IMR-90 (cell line): ENCODE results near the gene ARHGAP28. TPM values are rescaled to one million over a fixed set of nuclear protein-coding genes. Genes with fewer than 3 reads are reported as not detected.
"Not testable (repeated sequence)": the region's sequence is repeated elsewhere in the genome, so short reads cannot be mapped to it uniquely, and the experiment has no call there.

ENCODE experiments used
- ATAC-seq: fragments of 200-7000 bp; cut with Tn5 transposase; 2 replicates; pipeline ENCODE4 v1.9.1; 2020; ENCODE audit warnings: low read depth, mild to moderate bottlenecking, moderate library complexity
- BruUV-seq: library from RNA; stranded (reverse); fragments of 400-500 nt; replicated peaks from 2 replicates; lab custom pipeline; 2021; lab: Mats Ljungman, UMichigan
- CTCF ChIA-PET: fragments of 300-600 bp; formaldehyde crosslinking; extraction: SDS; loops from one replicate; lab custom pipeline; 2021; ENCODE audit warnings: antibody characterized with exemption; lab: Yijun Ruan, JAX
- POLR2A ChIA-PET: fragments of 300-600 bp; sonication (Branson Sonifier 250); formaldehyde crosslinking; loops from one replicate; lab custom pipeline; 2022; ENCODE audit warnings: antibody characterized with exemption; ENCODE audit not compliant: unreplicated experiment; lab: Charles Lee
- DNase-seq: peaks from one replicate; pipeline ENCODE4 v3.0.0; 2013
- H2AFZ ChIP-seq: replicated peaks from 2 replicates; pipeline ENCODE3; 2013; ENCODE audit warnings: low read length, mild to moderate bottlenecking; ENCODE audit not compliant: poor library complexity
- H2AK5ac ChIP-seq: 2 replicates; pipeline ENCODE4 v1.6.1; 2013; ENCODE audit warnings: low read depth, low read length, inconsistent platforms
- H2AK9ac ChIP-seq: replicated peaks from 2 replicates; pipeline ENCODE3; 2013; ENCODE audit warnings: mild to moderate bottlenecking, low read depth, low read length, moderate library complexity; ENCODE audit not compliant: poor library complexity
- H2BK120ac ChIP-seq: 2 replicates; pipeline ENCODE4 v1.6.1; 2013; ENCODE audit warnings: low read depth, low read length, inconsistent platforms
- H2BK15ac ChIP-seq: 3 replicates; pipeline ENCODE4 v1.6.1; 2013; ENCODE audit warnings: low read depth, low read length, inconsistent platforms
- H2BK20ac ChIP-seq: 2 replicates; pipeline ENCODE4 v1.6.1; 2013; ENCODE audit warnings: low read depth, mild to moderate bottlenecking, inconsistent platforms, low read length, moderate library complexity
- H2BK5ac ChIP-seq: 2 replicates; pipeline ENCODE4 v1.6.1; 2013; ENCODE audit warnings: mild to moderate bottlenecking, low read depth, low read length, inconsistent platforms; ENCODE audit not compliant: poor library complexity, severe bottlenecking
- H3K14ac ChIP-seq: replicated peaks from 2 replicates; pipeline ENCODE4 v1.6.1; 2013; ENCODE audit warnings: low read depth, low read length, inconsistent platforms
- H3K18ac ChIP-seq: 2 replicates; pipeline ENCODE4 v1.6.1; 2013; ENCODE audit warnings: low read depth, low read length, control low read depth
- H3K23ac ChIP-seq: 2 replicates; pipeline ENCODE4 v1.6.1; 2013; ENCODE audit warnings: low read depth, low read length, inconsistent platforms
- H3K27ac ChIP-seq: 2 replicates; pipeline ENCODE4 v1.5.1; 2013; ENCODE audit warnings: mild to moderate bottlenecking, control low read depth, low read length; ENCODE audit not compliant: insufficient read depth
- H3K27me3 ChIP-seq: 2 replicates; pipeline ENCODE4 v1.6.1; 2013; ENCODE audit warnings: low read length; ENCODE audit not compliant: control insufficient read depth, insufficient read depth
- H3K36me3 ChIP-seq: 2 replicates; pipeline ENCODE4 v1.6.1; 2013; ENCODE audit warnings: low read length, mixed read lengths; ENCODE audit not compliant: control insufficient read depth, insufficient read depth
- H3K4ac ChIP-seq: 2 replicates; pipeline ENCODE4 v1.6.1; 2013; ENCODE audit warnings: low read depth, low read length, inconsistent platforms
- H3K4me1 ChIP-seq: 2 replicates; pipeline ENCODE4 v1.6.1; 2013; ENCODE audit warnings: low read length, mixed read lengths; ENCODE audit not compliant: control insufficient read depth, insufficient read depth
- H3K4me2 ChIP-seq: 2 replicates; pipeline ENCODE4 v1.6.1; 2013; ENCODE audit warnings: low read depth, mild to moderate bottlenecking, control low read depth, low read length, moderate library complexity
- H3K4me3 ChIP-seq: 2 replicates; pipeline ENCODE4 v1.5.1; 2013; ENCODE audit warnings: low read depth, mild to moderate bottlenecking, control low read depth, low read length, moderate library complexity; ENCODE audit not compliant: insufficient read depth
- H3K56ac ChIP-seq: 2 replicates; pipeline ENCODE4 v1.6.1; 2013; ENCODE audit warnings: low read length, inconsistent platforms; ENCODE audit not compliant: insufficient read depth; ENCODE audit errors: extremely low read depth
- H3K79me1 ChIP-seq, 2 experiments: 2 replicates each; pipeline ENCODE4 v1.6.1; 2013; ENCODE audit warnings: low read length in 2 of 2, inconsistent platforms in 1 of 2, low read depth in 1 of 2
- H3K9ac ChIP-seq: 2 replicates; pipeline ENCODE4 v1.6.1; 2013; ENCODE audit warnings: low read depth, low read length, control low read depth
- H3K9me1 ChIP-seq: 2 replicates; pipeline ENCODE4 v1.6.1; 2013; ENCODE audit warnings: low read length, inconsistent platforms; ENCODE audit not compliant: insufficient read depth
- H3K9me3 ChIP-seq: 2 replicates; pipeline ENCODE4 v1.6.1; 2013; ENCODE audit warnings: low read length; ENCODE audit not compliant: control insufficient read depth, insufficient read depth
- H4K20me1 ChIP-seq: 2 replicates; pipeline ENCODE4 v1.6.1; 2013; ENCODE audit warnings: low read length, inconsistent platforms; ENCODE audit not compliant: insufficient read depth
- H4K5ac ChIP-seq: 2 replicates; pipeline ENCODE4 v1.6.1; 2013; ENCODE audit warnings: mild to moderate bottlenecking, low read depth, low read length, control low read depth
- H4K8ac ChIP-seq, 2 experiments: 2 replicates each; pipeline ENCODE4 v1.6.1; 2013; ENCODE audit warnings: low read depth in 2 of 2, low read length in 2 of 2, control low read depth in 1 of 2, inconsistent platforms in 1 of 2
- H4K91ac ChIP-seq: 2 replicates; pipeline ENCODE4 v1.6.1; 2013; ENCODE audit warnings: low read depth, low read length, inconsistent platforms; ENCODE audit not compliant: insufficient read depth
- FOS ChIP-seq: fragments of 150-350 bp; IDR thresholded peaks from 2 replicates; pipeline ENCODE4 v1.6.1; 2016; ENCODE audit warnings: low read depth, low read length
- MAFK ChIP-seq: IDR thresholded peaks from 2 replicates; pipeline ENCODE4 v1.6.1; 2012; ENCODE audit warnings: low read depth, low read length, improper control_type of control experiment
- POLR2A ChIP-seq: IDR thresholded peaks from 2 replicates; pipeline ENCODE4 v1.6.1; 2012; ENCODE audit warnings: mild to moderate bottlenecking, low read depth, low read length
- RAD21 ChIP-seq: IDR thresholded peaks from 2 replicates; pipeline ENCODE4 v1.6.1; 2012; ENCODE audit warnings: low read length, improper control_type of control experiment
- SMC3 ChIP-seq: fragments of 150-350 bp; IDR thresholded peaks from 2 replicates; pipeline ENCODE4 v1.6.1; 2016; ENCODE audit warnings: low read depth, mild to moderate bottlenecking, antibody characterized with exemption, low read length, moderate library complexity
- USF2 ChIP-seq: fragments of 150-350 bp; IDR thresholded peaks from 2 replicates; pipeline ENCODE4 v1.6.1; 2017; ENCODE audit warnings: mild to moderate bottlenecking, antibody characterized with exemption, low read length, low read depth
- WGBS, 2 experiments: methylation state at CpG; one replicate each; pipeline versions ENCODE4 v1.1.5 to v1.1.7; 2013; ENCODE audit warnings: missing lambda C conversion rate in 2 of 2; ENCODE audit not compliant: insufficient read length in 1 of 2; ENCODE audit errors: extremely low coverage in 2 of 2; 5-methylcytosine and 5-hydroxymethylcytosine counted together
- dilution Hi-C: fragments of 300-500 bp; cut with HindIII; formaldehyde crosslinking; loops from one replicate; pipeline ENCODE4 v1.14.3; 2018; ENCODE audit warnings: low sequenced_read_pairs; ENCODE audit not compliant: unreplicated experiment
- in situ Hi-C: fragments of 300-500 bp; cut with MboI; formaldehyde crosslinking; loops from 3 replicates; pipeline ENCODE4 v1.14.3; 2019; ENCODE audit warnings: low sequenced_read_pairs, inconsistent platforms, mixed read lengths
- intact Hi-C: fragments of 100-400 bp; cut with micrococcal nuclease; formaldehyde crosslinking; loops from 2 replicates; pipeline ENCODE4 v1.10.0; 2022
- polyA plus RNA-seq, 3 experiments: library from polyadenylated mRNA; depleted of rRNA; stranded (reverse); fragments of >200 nt; gene quantifications; 2 replicates each; pipeline ENCODE4 v1.2.3, GENCODE V29; 2012; ENCODE audit warnings: low replicate concordance in 1 of 3
- total RNA-seq: library from RNA; depleted of rRNA; stranded (reverse); fragments of >200 nt; gene quantifications from 2 replicates; pipeline ENCODE4 v1.2.3, GENCODE V29; 2012

The ARHGAP28 gene
- total and polyA plus RNA-seq, 2 of the 4 experiments (the other 2 are of a cell fraction) = 1.8 to 3.8 TPM

DNA sequence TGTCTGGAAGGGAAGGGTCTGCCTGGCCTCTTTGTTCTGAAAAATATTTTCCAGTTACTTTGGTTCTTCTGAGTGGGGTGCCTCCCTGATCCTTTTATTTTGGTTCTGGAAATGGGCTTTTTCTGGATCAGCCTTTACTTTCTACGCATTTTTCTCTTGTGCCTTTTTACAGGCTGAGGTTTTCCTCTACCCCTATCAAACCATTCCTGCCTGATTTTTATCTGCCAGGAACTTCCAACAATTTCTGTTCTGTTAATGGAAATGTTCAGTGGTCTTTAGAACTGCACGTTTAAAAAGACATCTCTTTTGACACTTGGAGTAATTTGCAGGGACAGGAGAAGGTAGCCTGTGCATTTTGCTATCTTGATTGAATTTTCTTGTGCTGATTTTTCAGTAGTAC lies 113.8 kb downstream of the ARHGAP28 start:
- Histone ChIP-seq H3K4me2 (no peak overlapping the region), H4K8ac (no peak overlapping the region), H3K9ac (no peak overlapping the region), H4K91ac (no peak overlapping the region), H2BK15ac (no peak overlapping the region), H3K27ac (no peak overlapping the region), H3K9me1 (no peaks in the 10 kb centered on the region), H3K79me1 (no peaks in the 10 kb centered on the region), H4K20me1 (no peaks in the 10 kb centered on the region), H2BK120ac (no peak overlapping the region), H3K9me3 (no peaks in the 10 kb centered on the region), H3K4ac (no peak overlapping the region), H2BK5ac (no peak overlapping the region), H4K5ac (no peak overlapping the region), H3K56ac (no peak overlapping the region), H3K18ac (no peak overlapping the region), H3K27me3 (no peaks in the 10 kb centered on the region), H3K4me3 (no peak overlapping the region), H2BK20ac (no peak overlapping the region), H2AK5ac (no peak overlapping the region), H3K36me3 (peaks cover 4% of the 10 kb centered on the region), H3K23ac (no peak overlapping the region), H2AFZ (no peak overlapping the region), H2AK9ac (no peak overlapping the region), H3K4me1 (no peaks in the 10 kb centered on the region; the same call in 1 of the 2 replicates), H3K14ac (no peak overlapping the region)
- ChIA-PET CTCF (no interaction called here), POLR2A (no interaction called here)
- DNase-seq (no peak), ATAC-seq (no peak)
- no CpG with 5 or more reads among the region's 2 CpGs for WGBS, 2 experiments
- no TSS peak for BruUV-seq
- dilution Hi-C loops = no loop called here
- TF ChIP-seq MAFK (no peak), SMC3 (no peak), RAD21 (no peak), USF2 (no peak), FOS (no peak), POLR2A (no peak)
- intact Hi-C loops = no loop called here
- in situ Hi-C loops = no loop called here

DNA sequence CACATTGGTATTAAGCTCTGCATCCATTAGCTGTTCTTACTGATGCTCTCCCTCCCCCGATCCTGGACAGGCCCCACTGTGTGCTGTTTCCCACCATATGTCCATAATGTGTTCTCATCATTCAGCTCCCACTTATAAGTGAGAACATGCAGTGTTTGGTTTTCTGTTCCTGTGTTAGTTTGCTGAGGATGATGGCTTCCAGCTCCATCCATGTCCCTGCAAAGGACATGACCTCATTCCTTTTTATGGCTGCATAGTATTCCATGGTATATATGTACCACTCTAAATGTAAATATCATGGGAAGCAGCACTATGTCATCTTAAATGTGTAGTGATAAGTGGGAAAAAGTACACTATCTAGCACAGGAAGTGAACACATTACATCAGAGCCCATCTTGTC lies 116.0 kb downstream of the ARHGAP28 start:
- H3K79me1 ChIP-seq, H3K4ac ChIP-seq, H3K27ac ChIP-seq, H3K4me2 ChIP-seq, H3K56ac ChIP-seq, H3K4me3 ChIP-seq, intact Hi-C loops, H2BK5ac ChIP-seq, H3K18ac ChIP-seq, H3K4me1 ChIP-seq, H2BK15ac ChIP-seq, H3K36me3 ChIP-seq, ATAC-seq, H4K20me1 ChIP-seq, H3K14ac ChIP-seq, H2BK120ac ChIP-seq, H2AK5ac ChIP-seq, H3K23ac ChIP-seq, H4K8ac ChIP-seq, in situ Hi-C loops, H3K9me3 ChIP-seq, dilution Hi-C loops, H2AFZ ChIP-seq, H3K27me3 ChIP-seq, H4K91ac ChIP-seq, H4K5ac ChIP-seq, CTCF ChIA-PET, H2BK20ac ChIP-seq, H2AK9ac ChIP-seq, POLR2A ChIA-PET, DNase-seq, H3K9ac ChIP-seq, BruUV-seq, H3K9me1 ChIP-seq: not testable (repeated sequence)
- WGBS, 2 experiments = no CpG with 5 or more reads among the region's 1 CpG
